Measurements from ENCODE around the gene HOXA3. TPM values are rescaled to one million over a fixed set of nuclear protein-coding genes. Genes with fewer than 3 reads are reported as not detected.

Gene HOXA3
- polyA plus RNA-seq, 2 of the 4 experiments (the other 2 are of a cell fraction): 3.3 to 8.7 TPM

GRCh38 chr7:27112361-27112760 is 40.0 kb downstream of the HOXA3 start:
- Histone ChIP-seq H3K27ac (peak overlapping the region; percentile 92 to 98), H3K9me3 (no peaks in the 10 kb centered on the region), H3K4me1 (peaks cover 40% of the 10 kb centered on the region), H3K4me2 (peak overlapping the region; percentile 88), H3K4me3 (peak overlapping the region; percentile 72)
- DNase-seq (ENCODE audit: low read depth in 1 of 2, low spot score in 1 of 2) (no peak), FAIRE-seq (peak; percentile 77), ATAC-seq (no peak)
- no peak for TF ChIP-seq JUNB (IDR thresholded peaks at IDR 0.05)
- no peak for TF ChIP-seq ZSCAN20 (CRISPR knock-in tag; IDR thresholded peaks at IDR 0.05)
- no peak for TF ChIP-seq MAZ (IDR thresholded peaks at IDR 0.05; ENCODE audit: borderline replicate concordance, low read depth, low read length)
- no peak for TF ChIP-seq CEBPB (IDR thresholded peaks at IDR 0.05)
- no peak for TF ChIP-seq BCL3 (IDR thresholded peaks at IDR 0.05)
- no peak for TF ChIP-seq ATOH8 (CRISPR knock-in tag; IDR thresholded peaks at IDR 0.05; ENCODE audit: low read depth)
- TF ChIP-seq ESRRA (IDR thresholded peaks at IDR 0.05; ENCODE audit: borderline replicate concordance, low read length): no peak
- TF ChIP-seq EHF (CRISPR knock-in tag; IDR thresholded peaks at IDR 0.05): no peak
- TF ChIP-seq RCOR1 (IDR thresholded peaks at IDR 0.05; ENCODE audit: low read depth, low read length): no peak
- no peak for TF ChIP-seq RFX5 (IDR thresholded peaks at IDR 0.05)
- no peak for TF ChIP-seq MAX (IDR thresholded peaks at IDR 0.05)
- CTCF ChIA-PET: interaction anchor here (1.0 kb wide), 1 partner anchor 18 kb away, joined by 3 read pairs; the partner anchor contains the start of gene HOXA4
- POLR2A ChIA-PET: interaction anchor here (1.2 to 5.1 kb wide), 3 partner anchors 10 to 249 kb away, joined by 3 to 34 read pairs (median 20); partner anchors contain the start of genes HOXA1 and SKAP2
- 6% methylated on average over 4 of the region's 4 CpGs for WGBS (ENCODE audit: missing lambda C conversion rate)

- no peaks in the 10 kb centered on the region for H3K9me3 ChIP-seq
- ChIA-PET POLR2A (interaction anchor here (1.8 to 5.1 kb wide), 2 partner anchors 15 to 248 kb away, joined by 10 to 34 read pairs; partner anchors contain the start of genes HOXA1 and SKAP2), CTCF (interaction anchor here (1.0 to 1.7 kb wide), 3 partner anchors 19 to 430 kb away, joined by 3 to 6 read pairs (median 4); partner anchors contain the start of genes HOXA4 and HOXA5)
- H3K27ac ChIP-seq: peak overlapping the region; percentile 92 to 98
- WGBS (ENCODE audit: missing lambda C conversion rate): 8% methylated on average over 4 of the region's 4 CpGs
- peak overlapping the region; percentile 72 for H3K4me3 ChIP-seq
- peaks cover 34% of the 10 kb centered on the region for H3K4me1 ChIP-seq
- peak overlapping the region; percentile 88 for H3K4me2 ChIP-seq
- no peak for ATAC-seq
- no peak for DNase-seq (ENCODE audit: low read depth in 1 of 2, low spot score in 1 of 2)
- TF ChIP-seq E2F6 (IDR thresholded peaks at IDR 0.05; ENCODE audit: borderline replicate concordance, low read depth) (no peak), ZNF302 (CRISPR knock-in tag; IDR thresholded peaks at IDR 0.05) (no peak), HEYL (CRISPR knock-in tag; IDR thresholded peaks at IDR 0.05) (no peak), MAZ (IDR thresholded peaks at IDR 0.05; ENCODE audit: borderline replicate concordance, low read depth, low read length) (no peak), ZC3H11A (IDR thresholded peaks at IDR 0.05) (no peak), FOSB (CRISPR knock-in tag; IDR thresholded peaks at IDR 0.05) (no peak), EP300 (IDR thresholded peaks at IDR 0.05) (no peak), JUN (IDR thresholded peaks at IDR 0.05) (no peak), GATA3 (IDR thresholded peaks at IDR 0.05; ENCODE audit: borderline replicate concordance) (no peak), RARB (CRISPR knock-in tag; IDR thresholded peaks at IDR 0.05) (no peak), HOXA7 (CRISPR knock-in tag; IDR thresholded peaks at IDR 0.05) (no peak)
- no peak for FAIRE-seq
These were observed 40.6 kb downstream of the HOXA3 start for GRCh38 chr7:27111751-27112277.
